Measurements from ENCODE around the gene SATB2.

The SATB2 gene

DNA sequence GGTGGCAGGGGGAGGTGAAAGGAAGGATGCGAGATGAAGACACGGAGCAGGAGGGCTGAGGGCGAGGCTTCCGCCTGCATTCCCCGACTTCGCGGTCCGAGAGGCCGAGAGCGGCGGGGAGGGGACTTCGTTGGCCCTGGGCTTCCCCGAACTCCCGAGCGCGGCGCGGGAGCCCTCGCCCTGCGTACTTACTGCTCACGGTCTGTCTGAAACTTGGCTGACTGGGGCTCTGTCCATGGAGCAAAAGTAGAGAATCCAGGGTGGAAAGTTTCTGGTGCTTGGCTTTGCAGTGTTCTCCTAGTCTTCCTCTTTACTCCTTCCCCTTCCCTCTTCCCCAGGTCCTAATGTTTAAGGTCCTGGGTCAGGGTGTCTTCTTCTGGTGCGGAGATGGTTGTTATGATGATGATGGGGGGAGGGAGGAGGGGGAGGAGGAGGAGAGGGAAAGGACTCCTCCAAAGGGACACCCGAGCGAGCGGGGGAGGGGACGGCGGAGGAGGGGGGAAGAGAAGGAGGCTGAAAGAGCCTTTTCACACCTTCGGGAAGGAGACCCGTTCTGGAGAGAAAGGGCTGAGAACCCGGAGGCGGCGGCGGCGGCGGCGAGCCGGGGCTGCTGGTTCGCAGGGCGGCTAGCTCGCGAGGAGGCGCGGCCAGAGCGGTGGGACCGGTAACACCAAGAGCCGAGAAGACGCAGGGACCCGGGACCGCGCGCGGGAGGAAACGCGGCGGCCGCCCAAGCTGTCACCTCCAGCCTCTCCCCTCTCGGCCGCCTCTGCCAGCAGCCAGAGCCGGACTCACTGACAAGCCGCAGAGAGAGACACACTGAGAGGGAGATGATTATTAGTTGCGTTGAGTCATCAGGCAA, at the start of gene SATB2:
Gene SATB2, minus strand, starts transcription at position 793 of the 862 bp plus-strand sequence. CDS start 1,902 bp downstream, outside the sequence.
- no peak for DNase-seq

- no peak for DNase-seq
Observed at GRCh38 chr2:199505755-199506403, 48.1 kb upstream of the SATB2 start.

- DNase-seq: no peak
Observed at GRCh38 chr2:199503148-199503547, 45.4 kb upstream of the SATB2 start.

DNA sequence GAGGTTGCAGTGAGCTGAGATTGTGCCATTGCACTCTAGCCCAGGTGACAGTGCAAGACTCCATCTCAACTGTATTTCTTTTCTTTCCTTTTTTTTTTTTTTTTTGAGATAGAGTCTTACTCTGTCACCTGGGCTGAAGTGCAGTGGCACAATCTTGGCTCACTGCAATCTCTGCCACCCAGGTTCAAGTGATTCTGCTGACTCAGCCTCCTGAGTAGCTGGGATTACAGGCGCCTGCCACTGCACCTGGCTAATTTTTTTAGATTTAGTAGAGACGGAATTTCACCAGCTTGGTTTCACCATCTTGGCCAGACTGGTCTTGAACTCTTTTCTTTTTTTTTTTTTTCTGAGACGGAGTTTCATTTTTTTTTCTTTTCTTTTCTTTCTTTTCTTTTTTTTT, 41.3 kb upstream of the SATB2 start:
- DNase-seq: no peak

DNA sequence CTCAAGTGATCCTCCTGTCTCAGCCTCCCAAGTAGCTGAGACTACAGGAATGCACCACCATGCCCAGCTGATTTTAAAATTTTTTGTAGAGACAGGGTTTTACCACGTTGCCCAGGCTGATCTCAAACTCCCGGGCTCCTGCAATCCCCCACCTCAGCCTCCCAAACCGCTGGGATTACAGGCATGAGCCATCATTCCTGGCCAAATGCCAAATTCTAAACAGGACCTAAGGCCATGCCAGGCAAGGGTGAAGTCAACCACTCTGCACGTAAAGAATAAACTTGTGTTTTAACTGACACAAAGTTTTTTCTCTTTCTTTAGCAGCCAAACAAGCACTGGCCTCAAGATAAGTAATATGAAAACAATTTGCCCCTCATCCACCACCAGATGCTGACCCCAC, 37.4 kb upstream of the SATB2 start:
- DNase-seq: no peak

GRCh38 chr2:199490049-199490448, 32.3 kb upstream of the SATB2 start:
- DNase-seq: no peak

DNA sequence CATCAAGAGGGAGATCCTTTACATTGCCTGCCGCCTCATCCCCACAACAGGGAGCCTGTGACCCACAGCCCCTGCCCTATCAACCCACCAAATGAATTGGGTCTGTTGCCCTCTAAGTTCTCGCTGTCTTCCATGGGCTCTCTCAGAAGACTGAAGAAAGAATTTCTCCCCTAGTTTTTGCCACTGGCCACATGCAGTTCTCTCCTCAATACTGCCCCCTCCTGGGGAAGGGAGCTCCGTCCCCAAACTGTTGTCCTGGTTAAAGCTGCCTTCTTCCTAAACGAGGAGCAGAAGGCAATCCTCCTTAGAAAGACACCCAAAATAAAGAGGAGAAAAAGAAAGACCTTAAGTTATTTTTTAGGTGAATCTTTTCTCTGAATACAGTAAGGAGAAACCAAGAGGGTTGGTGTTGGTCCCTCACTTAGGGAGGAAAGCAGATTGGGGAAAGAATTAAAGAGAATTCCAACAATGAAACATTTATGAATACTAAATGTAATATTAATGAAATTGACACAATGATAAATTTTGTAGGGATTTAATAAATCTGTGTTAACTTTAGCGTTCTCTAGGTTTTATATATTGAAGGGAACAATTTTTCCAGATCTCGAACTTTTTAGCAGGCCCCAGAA, 31.1 kb upstream of the SATB2 start:
- DNase-seq: peak; percentile 23 to 35

- DNase-seq: peak in 1 of 2 experiments; percentile 17
Observed at GRCh38 chr2:199485732-199486335, 28.1 kb upstream of the SATB2 start.

- DNase-seq: no peak
Observed at GRCh38 chr2:199484927-199485326, 27.2 kb upstream of the SATB2 start.

- no peak for DNase-seq
Observed at GRCh38 chr2:199480966-199481365, 23.2 kb upstream of the SATB2 start.

DNA sequence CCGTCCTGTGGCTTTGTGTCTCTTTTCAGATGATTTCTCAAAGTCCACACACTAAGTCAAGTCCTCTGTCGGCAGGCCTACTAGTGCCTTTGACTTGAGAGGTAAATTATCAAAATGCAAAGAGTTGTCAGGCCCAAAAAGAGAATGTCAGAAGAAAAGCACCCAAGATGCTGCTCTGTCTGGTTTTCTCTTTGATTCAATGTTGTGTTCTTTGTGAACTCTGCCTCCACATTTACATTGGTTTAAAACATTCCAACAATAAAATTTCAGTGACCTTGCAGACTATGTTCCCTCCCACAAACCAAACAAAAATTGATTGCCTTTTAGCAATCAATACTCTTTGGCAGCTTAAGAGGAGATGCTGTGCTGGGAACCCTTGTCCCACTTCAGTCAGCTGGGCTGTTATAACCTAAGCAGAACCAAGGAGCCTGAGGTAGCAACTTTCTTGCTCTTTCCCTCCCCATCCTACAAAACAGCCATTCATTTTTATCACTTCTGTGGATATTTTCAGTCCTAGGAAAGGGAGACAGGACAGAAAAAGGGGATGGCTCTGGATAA, 19.6 kb upstream of the SATB2 start:
- no peak for DNase-seq

DNA sequence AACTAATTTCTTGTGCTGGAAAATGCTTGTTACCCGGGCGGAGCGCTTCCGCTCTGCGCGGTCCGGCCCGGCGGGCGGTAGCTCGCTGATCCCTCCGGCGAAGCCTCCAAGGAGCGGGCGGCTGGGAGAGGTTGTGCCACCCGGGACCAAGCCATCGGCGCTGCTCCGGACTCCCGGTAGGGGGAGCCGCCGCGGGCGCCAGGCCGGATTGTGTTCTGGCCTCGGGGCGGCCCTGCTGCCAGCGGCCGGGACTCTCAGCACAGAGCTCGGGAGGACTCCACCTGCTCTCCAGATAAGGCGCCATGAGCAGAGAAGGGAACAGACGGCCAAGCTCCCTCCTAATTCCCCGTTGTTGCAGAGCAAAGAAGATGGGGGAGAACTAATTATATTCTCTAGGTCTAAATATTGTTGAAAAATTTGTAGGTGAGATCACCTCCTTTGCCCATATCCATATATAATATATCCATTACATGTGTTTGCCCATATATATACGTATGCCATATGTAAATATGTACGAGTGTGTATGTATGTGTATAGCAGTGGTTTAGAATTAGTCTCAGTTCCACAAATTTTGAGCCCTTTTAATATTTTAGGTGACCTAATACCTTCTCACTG, 13.8 kb upstream of the SATB2 start:
- DNase-seq: no peak

DNA sequence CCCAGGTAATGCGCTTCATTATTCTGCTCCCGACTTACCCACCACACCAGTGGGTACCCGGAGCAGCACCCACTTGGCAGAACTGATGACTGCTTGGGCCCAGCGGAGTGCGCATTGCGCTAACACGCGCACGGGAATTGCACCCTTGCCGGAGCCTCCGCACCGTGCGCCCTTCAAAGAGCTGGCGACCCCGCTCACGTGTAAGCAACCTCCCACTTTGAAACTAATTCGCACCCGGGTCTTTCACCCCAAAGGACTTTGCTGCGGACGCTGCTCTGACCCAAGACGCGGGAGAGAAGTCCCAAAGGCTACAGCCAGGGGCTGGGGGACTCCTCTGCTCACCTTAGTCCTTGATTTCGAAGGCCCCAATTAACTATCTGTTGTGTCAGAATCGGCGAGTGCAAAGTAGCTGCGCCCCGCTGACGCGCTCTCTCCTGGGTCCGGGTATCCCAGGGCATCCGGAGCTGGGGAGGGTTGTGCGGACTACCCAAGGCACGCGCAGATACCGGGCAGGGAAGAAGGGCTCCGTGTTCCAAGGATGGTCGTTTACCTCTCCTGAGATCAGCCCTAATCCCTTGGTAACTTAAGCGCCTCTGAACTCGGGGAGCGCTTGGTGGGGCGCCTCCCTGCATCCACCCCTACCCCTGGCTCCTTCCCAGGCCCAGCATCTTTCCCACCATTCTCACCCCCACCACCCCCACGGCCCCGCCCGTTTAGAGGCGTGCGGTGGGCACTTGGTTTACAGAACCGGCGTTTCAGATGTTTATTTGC, 13.1 kb upstream of the SATB2 start:
- no peak for DNase-seq

GRCh38 chr2:199470361-199470671, 12.6 kb upstream of the SATB2 start:
- no peak for DNase-seq

DNA sequence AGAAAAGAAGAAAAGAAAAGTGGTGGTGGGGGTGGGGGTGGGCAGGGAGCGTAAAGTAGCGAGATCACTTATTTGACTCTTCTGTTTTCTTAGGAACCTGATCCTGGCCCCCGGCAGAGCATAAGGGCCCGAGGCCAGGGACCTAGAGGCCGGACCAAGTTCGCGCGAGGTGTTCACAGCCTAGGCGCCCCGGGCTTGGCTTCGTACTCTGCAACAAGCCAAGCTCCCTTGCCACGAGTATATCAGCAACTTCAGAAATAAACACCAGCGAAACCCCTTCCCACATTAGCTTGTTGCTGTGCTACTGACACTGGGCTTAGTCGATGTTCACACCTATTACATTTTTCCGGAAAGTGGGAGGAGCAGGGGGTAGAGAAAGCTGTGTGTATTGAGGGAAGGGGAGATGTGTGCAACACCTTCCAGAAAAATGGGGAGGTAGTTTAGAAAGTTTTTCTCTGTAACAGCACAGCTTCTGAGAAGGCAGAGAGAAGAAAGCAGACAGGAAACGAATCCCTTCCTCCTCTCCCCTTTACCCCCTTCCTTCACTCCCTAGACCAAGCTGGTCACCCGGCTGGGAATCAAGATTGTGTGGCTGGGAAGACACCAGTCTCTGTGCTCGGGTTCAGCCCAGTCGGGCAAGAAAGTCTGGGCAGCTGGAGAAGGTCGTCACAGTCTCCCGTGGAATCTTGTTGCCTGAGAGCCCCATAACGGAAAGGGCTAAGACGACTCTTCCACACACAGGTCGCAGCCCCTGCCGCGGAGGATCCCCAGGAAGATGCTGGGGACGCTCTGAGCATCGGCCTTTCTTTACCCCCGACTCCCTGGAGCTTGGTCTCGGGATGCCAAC, 12.0 kb upstream of the SATB2 start:
- no peak for DNase-seq

DNA sequence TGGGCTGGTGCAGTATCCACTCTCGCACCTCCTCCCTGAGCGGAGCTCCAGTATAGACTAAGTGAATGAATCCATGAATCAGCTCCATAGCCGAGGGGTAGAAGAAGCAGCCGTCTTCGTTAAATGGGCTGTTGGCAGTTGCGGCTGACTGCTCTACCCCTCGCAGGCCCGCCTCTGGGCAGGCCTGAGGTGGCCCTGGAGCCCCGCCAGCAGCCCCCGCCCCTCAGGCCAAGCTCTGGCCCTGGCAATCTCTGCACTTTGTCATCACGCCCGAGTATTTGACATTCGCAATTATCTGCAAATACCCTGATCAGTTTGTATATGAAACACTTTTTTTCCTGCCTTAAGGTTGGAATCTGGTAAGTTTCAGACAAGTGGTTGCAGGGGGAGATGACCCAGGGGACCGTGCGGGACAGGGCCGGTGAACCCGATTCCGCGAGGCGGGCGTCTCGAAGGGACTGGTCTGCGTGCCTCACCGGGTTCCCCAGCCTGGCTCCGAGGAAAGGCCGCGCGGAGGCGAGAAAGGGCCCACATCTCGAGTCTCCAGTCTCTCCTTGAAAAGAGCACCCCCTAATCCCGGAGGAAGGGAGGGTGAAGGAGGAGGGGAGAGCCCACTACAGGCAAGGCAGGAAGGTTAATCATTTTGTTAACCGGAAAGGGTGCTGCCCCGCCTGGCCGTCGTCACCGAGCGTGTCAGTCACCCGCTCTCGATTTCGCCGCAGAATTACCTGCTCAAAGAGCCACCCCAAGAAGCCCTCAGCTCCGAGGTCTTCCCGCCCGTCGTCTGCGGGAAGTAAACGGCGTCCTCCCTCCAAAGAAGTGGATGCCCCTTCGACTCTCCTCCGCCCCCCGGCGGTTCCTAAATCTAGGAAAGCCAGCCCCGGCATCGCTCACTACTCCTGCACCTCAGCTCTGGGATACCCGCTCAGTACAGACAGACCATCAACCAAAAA, 11.1 kb upstream of the SATB2 start:
- DNase-seq: no peak

GRCh38 chr2:199467066-199467822, 9.5 kb upstream of the SATB2 start:
- DNase-seq: no peak

DNA sequence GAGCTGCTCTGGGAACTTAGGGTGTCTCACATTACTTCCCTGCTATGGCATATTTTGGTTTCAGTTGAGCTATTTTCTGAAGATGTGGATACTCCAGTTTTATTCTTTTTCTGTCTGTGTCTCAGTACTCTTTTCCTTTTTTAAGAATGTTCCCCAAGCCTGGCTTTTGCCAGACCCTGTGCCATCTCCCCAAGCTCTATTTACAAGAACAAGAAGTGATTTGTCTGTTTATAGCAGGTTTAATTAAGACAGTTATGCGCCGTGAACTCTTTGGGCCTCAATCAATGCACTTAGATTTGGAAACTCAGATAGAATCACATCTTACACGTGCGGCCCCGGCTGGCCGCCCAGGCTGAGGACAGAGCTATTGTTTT, 8.9 kb upstream of the SATB2 start:
- DNase-seq: no peak

Data from stimulated activated CD4-positive, alpha-beta T cell treated with anti-CD3 and anti-CD28 coated beads, Interleukin-4, amount 100 ng/mL, for 4 hours (primary cell).